HepG2 (cell line): ENCODE data around the gene COL8A1. TPM values are rescaled to one million over a fixed set of nuclear protein-coding genes. Genes with fewer than 3 reads are reported as not detected.

Experiments
- ATAC-seq: fragments of 200-7000 bp; cut with Tn5 transposase; 3 replicates; pipeline ENCODE4 v1.9.1; 2020; ENCODE audit warnings: mild to moderate bottlenecking, moderate library complexity
- BruUV-seq: library from RNA; stranded (reverse); fragments of 400-500 nt; replicated peaks from 2 replicates; lab custom pipeline; 2021; lab: Mats Ljungman, UMichigan
- CTCF ChIA-PET: fragments of 300-600 bp; formaldehyde crosslinking; extraction: SDS; loops from one replicate; lab custom pipeline; 2021; ENCODE audit warnings: low total read pairs, inconsistent platforms, low intra/inter-chr PET ratio; lab: Yijun Ruan, JAX
- POLR2A ChIA-PET: fragments of 350-600 bp; sonication (Branson Sonifier 250); formaldehyde crosslinking; loops from one replicate; lab custom pipeline; 2020; ENCODE audit warnings: antibody characterized with exemption, inconsistent platforms; lab: Yijun Ruan, JAX
- DNase-seq: peaks from one replicate; pipeline ENCODE4 v3.0.0-alpha.2; 2015; ENCODE audit warnings: low spot score
- FAIRE-seq: peaks from 3 replicates; lab custom pipeline; 2011; peaks lifted over from hg19 to GRCh38; lab: Jason Lieb, UNC
- H2AFZ ChIP-seq: one replicate; pipeline ENCODE4 v1.6.1; 2011; ENCODE audit warnings: low read length, inconsistent platforms
- H3K27ac ChIP-seq: fragments of 300-600 bp; 3 replicates; pipeline ENCODE4 v1.8.0; 2011; ENCODE audit warnings: mixed run types, mild to moderate bottlenecking, mixed read lengths, low read length, inconsistent platforms; ENCODE audit not compliant: insufficient read depth; ENCODE audit errors: extremely low read length
- H3K27me3 ChIP-seq, 2 experiments: fragments of 200-600 bp in 1 of 2; 2 replicates in 1 of 2; 3 replicates in 1 of 2; pipeline versions ENCODE4 v1.6.0 to v1.8.0; 2011; ENCODE audit warnings: low read length in 2 of 2, mild to moderate bottlenecking in 2 of 2, moderate library complexity in 2 of 2, inconsistent platforms in 1 of 2; ENCODE audit not compliant: insufficient read depth in 2 of 2, control insufficient read depth in 1 of 2
- H3K36me3 ChIP-seq, 2 experiments: fragments of 200-600 bp in 1 of 2; replicated peaks in 1 of 2; 2 replicates in 1 of 2; 3 replicates in 1 of 2; pipeline versions ENCODE4 v1.5.1 to v1.8.0; 2011; ENCODE audit warnings: low read length in 2 of 2, inconsistent platforms in 1 of 2; ENCODE audit not compliant: insufficient read depth in 2 of 2, control insufficient read depth in 1 of 2
- H3K4me1 ChIP-seq: 2 replicates; pipeline ENCODE4 v1.5.1; 2012; ENCODE audit warnings: low read length, inconsistent platforms; ENCODE audit not compliant: insufficient read depth
- H3K4me2 ChIP-seq: 2 replicates; pipeline ENCODE4 v1.6.0; 2011; ENCODE audit warnings: low read depth, low read length, inconsistent platforms
- H3K4me3 ChIP-seq, 3 experiments: fragments of 200-600 bp in 1 of 3; sonication (generic), shearing (Covaris generic) in 1 of 3; replicated peaks in 1 of 3; 2 replicates each; pipeline ENCODE4 v1.5.1; 2011 to 2016; ENCODE audit warnings: low read length in 3 of 3, inconsistent platforms in 2 of 3, low read depth in 2 of 3, mild to moderate bottlenecking in 2 of 3, control low read depth in 1 of 3, mixed read lengths in 1 of 3; ENCODE audit not compliant: insufficient read depth in 1 of 3
- H3K79me2 ChIP-seq: one replicate; pipeline ENCODE4 v1.6.1; 2011; ENCODE audit warnings: low read length, inconsistent platforms; ENCODE audit not compliant: insufficient read depth
- H3K9ac ChIP-seq: 2 replicates; pipeline ENCODE4 v1.6.0; 2011; ENCODE audit warnings: mild to moderate bottlenecking, low read depth, low read length, inconsistent platforms; ENCODE audit not compliant: insufficient read depth
- H3K9me3 ChIP-seq: 2 replicates; pipeline ENCODE4 v1.5.1; 2012; ENCODE audit warnings: mild to moderate bottlenecking, low read length
- H4K20me1 ChIP-seq: 2 replicates; pipeline ENCODE4 v1.6.0; 2011; ENCODE audit warnings: inconsistent platforms, mild to moderate bottlenecking, low read length, moderate library complexity; ENCODE audit not compliant: insufficient read depth
- EEA1 ChIP-seq: sonication (generic); formaldehyde crosslinking; IDR thresholded peaks from 2 replicates; pipeline ENCODE4 v1.5.1; 2020; ENCODE audit warnings: mild to moderate bottlenecking, missing genetic modification reagents, borderline replicate concordance
- ELF1 ChIP-seq: sonication (generic); formaldehyde crosslinking; IDR thresholded peaks from 2 replicates; pipeline ENCODE4 v1.4.0; 2020; ENCODE audit warnings: missing genetic modification reagents
- HES4 ChIP-seq: sonication (generic); formaldehyde crosslinking; IDR thresholded peaks from 2 replicates; pipeline ENCODE4 v1.9.0; 2021; ENCODE audit warnings: mild to moderate bottlenecking, missing genetic modification reagents, borderline replicate concordance
- KLF9 ChIP-seq: IDR thresholded peaks from 2 replicates; pipeline ENCODE4 v1.6.1; 2016; ENCODE audit warnings: low read depth
- MEF2D ChIP-seq: sonication (generic); formaldehyde crosslinking; IDR thresholded peaks from 2 replicates; pipeline ENCODE4 v1.5.1; 2020; ENCODE audit warnings: mild to moderate bottlenecking, missing genetic modification reagents
- SATB2 ChIP-seq: sonication (generic); formaldehyde crosslinking; IDR thresholded peaks from 2 replicates; pipeline ENCODE4 v1.5.0; 2020; ENCODE audit warnings: missing genetic modification reagents
- TP53 ChIP-seq: sonication (generic); formaldehyde crosslinking; conservative IDR thresholded peaks from 2 replicates; pipeline ENCODE4 v1.4.0; 2020; ENCODE audit warnings: missing genetic modification reagents
- ZFP36L2 ChIP-seq: sonication (generic); formaldehyde crosslinking; IDR thresholded peaks from 2 replicates; pipeline ENCODE4 v1.4.0; 2020; ENCODE audit warnings: missing genetic modification reagents
- ZNF20 ChIP-seq: sonication (generic); formaldehyde crosslinking; IDR thresholded peaks from 2 replicates; pipeline ENCODE4 v1.4.0; 2020; ENCODE audit warnings: mild to moderate bottlenecking, moderate library complexity, missing genetic modification reagents
- ZNF576 ChIP-seq: sonication (generic); formaldehyde crosslinking; IDR thresholded peaks from 2 replicates; pipeline ENCODE4 v1.4.0; 2020; ENCODE audit warnings: mild to moderate bottlenecking, missing genetic modification reagents
- ZNF607 ChIP-seq: sonication (generic); formaldehyde crosslinking; IDR thresholded peaks from 2 replicates; pipeline ENCODE4 v1.5.1; 2020; ENCODE audit warnings: missing genetic modification reagents, mild to moderate bottlenecking, borderline replicate concordance
- ZNF616 ChIP-seq: sonication (generic); formaldehyde crosslinking; IDR thresholded peaks from 2 replicates; pipeline ENCODE4 v1.5.0; 2020; ENCODE audit warnings: low read depth, mild to moderate bottlenecking, missing genetic modification reagents
- ZNF749 ChIP-seq: sonication (generic); formaldehyde crosslinking; IDR thresholded peaks from 2 replicates; pipeline ENCODE4 v1.8.0; 2022; ENCODE audit warnings: mild to moderate bottlenecking, missing genetic modification reagents, moderate library complexity, borderline replicate concordance
- ZNF780A ChIP-seq: sonication (generic); formaldehyde crosslinking; IDR thresholded peaks from 2 replicates; pipeline ENCODE4 v1.8.0; 2022; ENCODE audit warnings: mild to moderate bottlenecking, missing genetic modification reagents, moderate library complexity
- WGBS: methylation state at CpG from one replicate; pipeline ENCODE4 v1.1.6; 2017; ENCODE audit warnings: low lambda C conversion rate; 5-methylcytosine and 5-hydroxymethylcytosine counted together
- in situ Hi-C: cut with HindIII; loops from 2 replicates; pipeline ENCODE4 v1.10.0; 2017; ENCODE audit warnings: low pct_unique_long_range_greater_than_20kb; ENCODE audit not compliant: extremely low pct_ligation_motif_present
- intact Hi-C: fragments of 100-400 bp; cut with micrococcal nuclease; formaldehyde crosslinking; loops from one replicate; pipeline ENCODE4 v1.10.0; 2022; ENCODE audit not compliant: unreplicated experiment
- polyA plus RNA-seq, 8 experiments: library from polyadenylated mRNA; depleted of rRNA in 3 of 8; stranded (reverse) in 7 of 8; unstranded in 1 of 8; fragments of >200 nt; fragmentation: Illumina TruSeq in 4 of 8; extraction: Trizol in 4 of 8; gene quantifications; 2 replicates each; pipeline versions ENCODE4 v1.2.1 to v1.2.3, GENCODE V29; 2011 to 2016; ENCODE audit warnings: low read depth in 4 of 8, missing spikeins in 1 of 8, mixed read lengths in 1 of 8; ENCODE audit not compliant: insufficient read depth in 1 of 8
- total RNA-seq, 5 experiments: library from RNA; depleted of rRNA; stranded (reverse); fragments of >200 nt; fragmentation: Illumina TruSeq; extraction: Trizol; gene quantifications; 2 replicates each; pipeline ENCODE4 v1.2.3, GENCODE V29; 2016; ENCODE audit warnings: low read depth in 1 of 5

The COL8A1 gene
- total and polyA plus RNA-seq, 2 of the 13 experiments (the other 11 are each of a cell fraction or from before 2014, with no cell fraction given) = not detected

GRCh38 chr3:99764377-99764776 lies 126.0 kb downstream of the COL8A1 start:
- no peaks in the 10 kb centered on the region for H3K9me3 ChIP-seq
- H3K79me2 ChIP-seq = no peaks in the 10 kb centered on the region
- FAIRE-seq (no peak), ATAC-seq (no peak), DNase-seq (no peak)
- no peak overlapping the region for H3K27ac ChIP-seq
- WGBS = 21% methylated on average over 5 of the region's 5 CpGs
- POLR2A ChIA-PET = no interaction called here
- no TSS peak for BruUV-seq
- no peak overlapping the region for H3K4me2 ChIP-seq
- no peak overlapping the region for H2AFZ ChIP-seq
- no peak overlapping the region for H3K9ac ChIP-seq
- TF ChIP-seq ZNF780A (CRISPR knock-in tag) = no peak
- TF ChIP-seq EEA1 (CRISPR knock-in tag) = no peak
- TF ChIP-seq MEF2D (CRISPR knock-in tag) = no peak
- no peak for TF ChIP-seq ZFP36L2 (CRISPR knock-in tag)
- TF ChIP-seq ELF1 = no peak
- no peak for TF ChIP-seq SATB2 (CRISPR knock-in tag)
- no peak for TF ChIP-seq KLF9 (CRISPR knock-in tag)
- TF ChIP-seq TP53 (CRISPR knock-in tag) = no peak
- TF ChIP-seq ZNF20 = no peak
- no peak for TF ChIP-seq ZNF616
- TF ChIP-seq HES4 = no peak
- no peak for TF ChIP-seq ZNF576 (CRISPR knock-in tag)
- TF ChIP-seq ZNF749 (CRISPR knock-in tag) = no peak
- TF ChIP-seq ZNF607 (CRISPR knock-in tag) = no peak
- no peak overlapping the region for H3K4me3 ChIP-seq
- intact Hi-C loops = no loop called here
- in situ Hi-C loops = no loop called here
- no peaks in the 10 kb centered on the region for H3K36me3 ChIP-seq
- no peaks in the 10 kb centered on the region; a peak in 1 of 5 replicates for H3K27me3 ChIP-seq
- CTCF ChIA-PET = no interaction called here
- H3K4me1 ChIP-seq = no peaks in the 10 kb centered on the region
- no peaks in the 10 kb centered on the region for H4K20me1 ChIP-seq
